SK-N-SH treated with all-trans-retinoic acid at 6 μM for 48 hours (cell line): ENCODE measurements around the gene TIPARP.

Experiments
- ATAC-seq: fragments of 200-7000 bp; cut with Tn5 transposase; 3 replicates; pipeline ENCODE4 v1.9.1; 2020; ENCODE audit warnings: mild to moderate bottlenecking, moderate library complexity
- ARNTL ChIP-seq: fragments of 450-650 bp; formaldehyde crosslinking; IDR thresholded peaks from 2 replicates; pipeline ENCODE4 v1.5.0; 2020; ENCODE audit warnings: low read depth, mild to moderate bottlenecking, moderate library complexity, borderline replicate concordance
- CSDC2 ChIP-seq: fragments of 250-450 bp; sonication (Bioruptor Pico); IDR thresholded peaks from 2 replicates; pipeline ENCODE4 v1.5.0; 2020; ENCODE audit warnings: mild to moderate bottlenecking, moderate library complexity
- ESRRG ChIP-seq: fragments of 250-450 bp; sonication (Bioruptor Pico); IDR thresholded peaks from 2 replicates; pipeline ENCODE4 v1.6.1; 2021; ENCODE audit warnings: mild to moderate bottlenecking
- GLIS3 ChIP-seq: fragments of 250-450 bp; sonication (Bioruptor Pico); IDR thresholded peaks from 2 replicates; pipeline ENCODE4 v1.5.0; 2020; ENCODE audit warnings: mild to moderate bottlenecking, moderate library complexity
- ISL1 ChIP-seq: fragments of 250-450 bp; sonication (Bioruptor Pico); IDR thresholded peaks from 2 replicates; pipeline ENCODE4 v2.1.2; 2022; ENCODE audit warnings: mild to moderate bottlenecking, moderate library complexity
- OSR1 ChIP-seq: fragments of 250-450 bp; sonication (Bioruptor Pico); IDR thresholded peaks from 2 replicates; pipeline ENCODE4 v1.8.0; 2022; ENCODE audit warnings: moderate library complexity, mild to moderate bottlenecking, inconsistent platforms
- TCF4 ChIP-seq: fragments of 250-450 bp; sonication (Bioruptor Pico); IDR thresholded peaks from 2 replicates; pipeline ENCODE4 v1.8.0; 2021; ENCODE audit warnings: mild to moderate bottlenecking, moderate library complexity, borderline replicate concordance
- TOX ChIP-seq: fragments of 250-450 bp; sonication (Bioruptor Pico); IDR thresholded peaks from 2 replicates; pipeline ENCODE4 v1.8.0; 2021; ENCODE audit warnings: mild to moderate bottlenecking, moderate library complexity, borderline replicate concordance
- ZC3H10 ChIP-seq: fragments of 250-450 bp; sonication (Bioruptor Pico); IDR thresholded peaks from 2 replicates; pipeline ENCODE4 v1.5.1; 2021; ENCODE audit warnings: mild to moderate bottlenecking, moderate library complexity
- ZFP3 ChIP-seq: fragments of 250-450 bp; sonication (Bioruptor Pico); IDR thresholded peaks from 2 replicates; pipeline ENCODE4 v1.5.0; 2020; ENCODE audit warnings: mild to moderate bottlenecking, moderate library complexity
- ZFP30 ChIP-seq: fragments of 450-650 bp; formaldehyde crosslinking; IDR thresholded peaks from 2 replicates; pipeline ENCODE4 v1.5.0; 2022; ENCODE audit warnings: mild to moderate bottlenecking, moderate library complexity
- TF ChIP-seq, protein P1 (sequence below): fragments of 250-450 bp; sonication (Bioruptor Pico); IDR thresholded peaks from 2 replicates; pipeline ENCODE4 v1.5.1; 2020; ENCODE audit warnings: low read depth, mild to moderate bottlenecking, moderate library complexity
- TF ChIP-seq, protein P2 (sequence below): fragments of 250-450 bp; sonication (Bioruptor Pico); IDR thresholded peaks from 2 replicates; pipeline ENCODE4 v1.5.1; 2021; ENCODE audit warnings: mild to moderate bottlenecking, moderate library complexity
- TF ChIP-seq, protein P3 (sequence below): fragments of 250-450 bp; sonication (Bioruptor Pico); IDR thresholded peaks from 2 replicates; pipeline ENCODE4 v1.8.0; 2021; ENCODE audit warnings: low read depth, mild to moderate bottlenecking, moderate library complexity, borderline replicate concordance
- TF ChIP-seq, protein P4 (sequence below): fragments of 250-450 bp; sonication (Bioruptor Pico); IDR thresholded peaks from 2 replicates; pipeline ENCODE4 v1.8.0; 2020; ENCODE audit warnings: mild to moderate bottlenecking, moderate library complexity, borderline replicate concordance

TIPARP gene, protein sequence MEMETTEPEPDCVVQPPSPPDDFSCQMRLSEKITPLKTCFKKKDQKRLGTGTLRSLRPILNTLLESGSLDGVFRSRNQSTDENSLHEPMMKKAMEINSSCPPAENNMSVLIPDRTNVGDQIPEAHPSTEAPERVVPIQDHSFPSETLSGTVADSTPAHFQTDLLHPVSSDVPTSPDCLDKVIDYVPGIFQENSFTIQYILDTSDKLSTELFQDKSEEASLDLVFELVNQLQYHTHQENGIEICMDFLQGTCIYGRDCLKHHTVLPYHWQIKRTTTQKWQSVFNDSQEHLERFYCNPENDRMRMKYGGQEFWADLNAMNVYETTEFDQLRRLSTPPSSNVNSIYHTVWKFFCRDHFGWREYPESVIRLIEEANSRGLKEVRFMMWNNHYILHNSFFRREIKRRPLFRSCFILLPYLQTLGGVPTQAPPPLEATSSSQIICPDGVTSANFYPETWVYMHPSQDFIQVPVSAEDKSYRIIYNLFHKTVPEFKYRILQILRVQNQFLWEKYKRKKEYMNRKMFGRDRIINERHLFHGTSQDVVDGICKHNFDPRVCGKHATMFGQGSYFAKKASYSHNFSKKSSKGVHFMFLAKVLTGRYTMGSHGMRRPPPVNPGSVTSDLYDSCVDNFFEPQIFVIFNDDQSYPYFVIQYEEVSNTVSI

DNA sequence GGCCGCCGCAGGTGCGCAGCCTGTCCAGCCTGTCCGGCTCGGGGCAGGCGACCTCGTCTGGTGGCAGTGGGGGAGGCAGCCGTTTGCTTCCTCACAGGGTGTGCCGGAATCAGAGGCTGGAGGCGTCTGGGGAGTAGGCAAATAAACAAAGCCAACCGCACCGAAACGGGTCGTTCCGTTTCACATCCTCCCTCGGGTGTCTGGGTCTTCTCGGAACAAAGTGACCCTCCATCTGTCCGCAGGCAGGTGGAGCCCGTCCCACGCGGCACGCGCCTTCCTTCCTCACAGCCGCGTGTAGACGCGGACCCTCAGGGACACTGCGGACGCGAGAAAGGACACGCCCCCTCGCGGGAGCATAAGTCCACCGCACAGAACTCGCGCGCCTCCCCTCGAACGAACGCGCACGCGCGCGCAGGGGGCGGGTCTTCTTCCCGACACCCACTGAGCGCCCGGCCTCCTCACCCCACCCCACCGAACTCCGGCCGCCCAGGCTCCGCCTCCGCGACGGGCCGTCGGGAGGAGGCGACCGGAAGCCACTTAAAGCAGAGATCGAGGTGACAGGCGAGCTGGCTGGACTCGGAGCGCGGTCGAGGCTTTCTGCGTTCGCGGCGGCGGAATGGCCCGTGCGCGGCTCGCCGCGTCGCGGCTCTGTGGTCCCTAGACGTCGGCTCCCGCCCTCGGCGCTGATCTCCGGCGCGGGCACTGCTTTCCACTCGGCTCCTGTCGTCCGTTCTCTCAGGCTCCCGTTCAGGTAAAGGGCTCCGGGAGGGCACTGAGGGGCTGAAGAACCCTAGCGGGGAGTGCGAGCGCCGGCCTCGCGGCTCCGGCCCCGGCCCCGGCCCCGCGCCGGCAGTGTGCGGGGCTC is at the start of gene TIPARP:
Gene TIPARP, plus strand, starts transcription at position 545 of the 865 bp plus-strand sequence. CDS start 3,108 bp downstream, outside the sequence.
- peak; percentile 87 for ATAC-seq
- TF ChIP-seq ESRRG (CRISPR knock-in tag) (no peak), ZFP3 (CRISPR knock-in tag) (peak; percentile 13; the same call in 1 of the 2 replicates)
- TF ChIP-seq, all 23 proteins: peak for 1

DNA sequence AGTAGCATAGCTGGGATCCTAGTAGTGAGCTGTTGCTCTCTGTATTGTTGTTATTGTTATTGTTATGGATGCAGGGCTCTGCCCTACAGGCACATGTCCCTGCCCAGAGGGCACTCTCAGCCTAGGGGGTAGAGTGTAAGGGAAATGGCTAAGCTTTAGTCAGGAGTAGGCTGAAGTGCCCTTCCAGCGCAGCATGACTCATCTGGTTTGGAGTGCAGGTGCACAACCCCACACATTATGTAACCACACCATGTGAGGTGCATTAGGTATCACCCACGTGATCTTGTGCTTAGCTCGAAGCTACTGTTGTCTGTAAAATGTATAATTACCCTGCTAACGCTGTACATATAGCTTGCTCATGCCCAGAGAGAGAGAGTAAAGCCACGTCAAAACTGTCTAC is 48.3 kb upstream of the TIPARP start:
- ATAC-seq: no peak
- TF ChIP-seq TCF4 (CRISPR knock-in tag) (no peak), ZFP30 (CRISPR knock-in tag) (no peak), CSDC2 (CRISPR knock-in tag) (no peak), OSR1 (CRISPR knock-in tag) (no peak), TOX (CRISPR knock-in tag) (no peak), ZC3H10 (CRISPR knock-in tag) (no peak), ISL1 (CRISPR knock-in tag) (no peak), GLIS3 (CRISPR knock-in tag) (no peak), ARNTL (CRISPR knock-in tag) (no peak)
- TF ChIP-seq, protein P1, sequence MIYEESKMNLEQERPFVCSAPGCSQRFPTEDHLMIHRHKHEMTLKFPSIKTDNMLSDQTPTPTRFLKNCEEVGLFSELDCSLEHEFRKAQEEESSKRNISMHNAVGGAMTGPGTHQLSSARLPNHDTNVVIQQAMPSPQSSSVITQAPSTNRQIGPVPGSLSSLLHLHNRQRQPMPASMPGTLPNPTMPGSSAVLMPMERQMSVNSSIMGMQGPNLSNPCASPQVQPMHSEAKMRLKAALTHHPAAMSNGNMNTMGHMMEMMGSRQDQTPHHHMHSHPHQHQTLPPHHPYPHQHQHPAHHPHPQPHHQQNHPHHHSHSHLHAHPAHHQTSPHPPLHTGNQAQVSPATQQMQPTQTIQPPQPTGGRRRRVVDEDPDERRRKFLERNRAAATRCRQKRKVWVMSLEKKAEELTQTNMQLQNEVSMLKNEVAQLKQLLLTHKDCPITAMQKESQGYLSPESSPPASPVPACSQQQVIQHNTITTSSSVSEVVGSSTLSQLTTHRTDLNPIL (CRISPR knock-in tag): no peak
- TF ChIP-seq, protein P2, sequence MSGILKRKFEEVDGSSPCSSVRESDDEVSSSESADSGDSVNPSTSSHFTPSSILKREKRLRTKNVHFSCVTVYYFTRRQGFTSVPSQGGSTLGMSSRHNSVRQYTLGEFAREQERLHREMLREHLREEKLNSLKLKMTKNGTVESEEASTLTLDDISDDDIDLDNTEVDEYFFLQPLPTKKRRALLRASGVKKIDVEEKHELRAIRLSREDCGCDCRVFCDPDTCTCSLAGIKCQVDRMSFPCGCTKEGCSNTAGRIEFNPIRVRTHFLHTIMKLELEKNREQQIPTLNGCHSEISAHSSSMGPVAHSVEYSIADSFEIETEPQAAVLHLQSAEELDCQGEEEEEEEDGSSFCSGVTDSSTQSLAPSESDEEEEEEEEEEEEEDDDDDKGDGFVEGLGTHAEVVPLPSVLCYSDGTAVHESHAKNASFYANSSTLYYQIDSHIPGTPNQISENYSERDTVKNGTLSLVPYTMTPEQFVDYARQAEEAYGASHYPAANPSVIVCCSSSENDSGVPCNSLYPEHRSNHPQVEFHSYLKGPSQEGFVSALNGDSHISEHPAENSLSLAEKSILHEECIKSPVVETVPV (CRISPR knock-in tag): no peak
- TF ChIP-seq, protein P3, sequence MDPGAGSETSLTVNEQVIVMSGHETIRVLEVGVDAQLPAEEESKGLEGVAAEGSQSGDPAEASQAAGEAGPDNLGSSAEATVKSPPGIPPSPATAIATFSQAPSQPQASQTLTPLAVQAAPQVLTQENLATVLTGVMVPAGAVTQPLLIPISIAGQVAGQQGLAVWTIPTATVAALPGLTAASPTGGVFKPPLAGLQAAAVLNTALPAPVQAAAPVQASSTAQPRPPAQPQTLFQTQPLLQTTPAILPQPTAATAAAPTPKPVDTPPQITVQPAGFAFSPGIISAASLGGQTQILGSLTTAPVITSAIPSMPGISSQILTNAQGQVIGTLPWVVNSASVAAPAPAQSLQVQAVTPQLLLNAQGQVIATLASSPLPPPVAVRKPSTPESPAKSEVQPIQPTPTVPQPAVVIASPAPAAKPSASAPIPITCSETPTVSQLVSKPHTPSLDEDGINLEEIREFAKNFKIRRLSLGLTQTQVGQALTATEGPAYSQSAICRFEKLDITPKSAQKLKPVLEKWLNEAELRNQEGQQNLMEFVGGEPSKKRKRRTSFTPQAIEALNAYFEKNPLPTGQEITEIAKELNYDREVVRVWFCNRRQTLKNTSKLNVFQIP: no peak
- TF ChIP-seq, protein P4, sequence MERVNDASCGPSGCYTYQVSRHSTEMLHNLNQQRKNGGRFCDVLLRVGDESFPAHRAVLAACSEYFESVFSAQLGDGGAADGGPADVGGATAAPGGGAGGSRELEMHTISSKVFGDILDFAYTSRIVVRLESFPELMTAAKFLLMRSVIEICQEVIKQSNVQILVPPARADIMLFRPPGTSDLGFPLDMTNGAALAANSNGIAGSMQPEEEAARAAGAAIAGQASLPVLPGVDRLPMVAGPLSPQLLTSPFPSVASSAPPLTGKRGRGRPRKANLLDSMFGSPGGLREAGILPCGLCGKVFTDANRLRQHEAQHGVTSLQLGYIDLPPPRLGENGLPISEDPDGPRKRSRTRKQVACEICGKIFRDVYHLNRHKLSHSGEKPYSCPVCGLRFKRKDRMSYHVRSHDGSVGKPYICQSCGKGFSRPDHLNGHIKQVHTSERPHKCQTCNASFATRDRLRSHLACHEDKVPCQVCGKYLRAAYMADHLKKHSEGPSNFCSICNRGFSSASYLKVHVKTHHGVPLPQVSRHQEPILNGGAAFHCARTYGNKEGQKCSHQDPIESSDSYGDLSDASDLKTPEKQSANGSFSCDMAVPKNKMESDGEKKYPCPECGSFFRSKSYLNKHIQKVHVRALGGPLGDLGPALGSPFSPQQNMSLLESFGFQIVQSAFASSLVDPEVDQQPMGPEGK (CRISPR knock-in tag): no peak

DNA sequence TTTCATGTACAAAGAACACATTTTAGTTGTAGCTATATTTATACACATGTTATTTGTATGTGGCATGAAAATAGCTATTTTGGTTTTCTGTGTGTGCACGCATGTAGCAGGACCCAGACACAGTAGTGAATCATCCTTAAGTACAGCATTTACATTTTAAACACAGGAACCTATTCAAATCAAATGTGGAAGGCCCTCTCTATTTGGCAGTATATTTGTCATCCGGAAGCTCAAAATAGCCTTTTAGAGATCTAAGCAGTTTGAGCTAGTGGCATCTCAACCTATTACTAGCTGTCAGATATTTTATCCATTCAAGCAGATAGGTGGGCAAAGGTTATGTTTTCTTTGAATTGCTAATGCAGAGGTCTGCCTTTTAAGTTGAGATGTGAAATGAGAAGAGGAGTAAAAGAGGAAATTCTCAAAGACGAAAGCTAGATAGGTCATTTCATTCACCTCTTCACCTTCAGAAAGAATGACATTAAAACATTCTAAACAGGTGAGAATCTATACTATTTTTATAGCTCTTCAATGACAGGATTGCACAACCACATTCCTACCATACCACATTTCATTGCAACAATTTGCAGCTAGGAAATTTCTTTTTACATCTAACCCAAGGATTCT is 46.3 kb upstream of the TIPARP start:
- no peak for ATAC-seq
- peak; percentile 29; the same call in 1 of the 2 replicates for TF ChIP-seq ISL1 (CRISPR knock-in tag)
- TF ChIP-seq, protein P1 (CRISPR knock-in tag): no peak
